LNCaP clone FGC (cell line): ENCODE measurements around the gene INO80D.
A peak's percentile ranks its signal among the peaks of the same experiment; 100 is the strongest.
"Not testable (repeated sequence)": the region's sequence is repeated elsewhere in the genome, so short reads cannot be mapped to it uniquely, and the experiment has no call there.

Experiments
- DNase-seq: peaks from one replicate; pipeline ENCODE4 v3.0.0-alpha.2; 2011; ENCODE audit warnings: low read depth
- H3K4me3 ChIP-seq: 2 replicates; pipeline ENCODE4 v1.5.1; 2011; ENCODE audit warnings: mild to moderate bottlenecking, low read depth, low read length, control low read depth
- TF ChIP-seq, protein P1 (sequence below): IDR thresholded peaks from 2 replicates; pipeline ENCODE4 v1.5.1; 2012; ENCODE audit warnings: mild to moderate bottlenecking; ENCODE audit not compliant: control insufficient read depth, insufficient read depth; ENCODE audit errors: extremely low read depth

INO80D gene

GRCh38 chr2:206083602-206084438 is 2.2 kb downstream of the INO80D start:
- peak; percentile 22 for DNase-seq
- TF ChIP-seq, protein P1, sequence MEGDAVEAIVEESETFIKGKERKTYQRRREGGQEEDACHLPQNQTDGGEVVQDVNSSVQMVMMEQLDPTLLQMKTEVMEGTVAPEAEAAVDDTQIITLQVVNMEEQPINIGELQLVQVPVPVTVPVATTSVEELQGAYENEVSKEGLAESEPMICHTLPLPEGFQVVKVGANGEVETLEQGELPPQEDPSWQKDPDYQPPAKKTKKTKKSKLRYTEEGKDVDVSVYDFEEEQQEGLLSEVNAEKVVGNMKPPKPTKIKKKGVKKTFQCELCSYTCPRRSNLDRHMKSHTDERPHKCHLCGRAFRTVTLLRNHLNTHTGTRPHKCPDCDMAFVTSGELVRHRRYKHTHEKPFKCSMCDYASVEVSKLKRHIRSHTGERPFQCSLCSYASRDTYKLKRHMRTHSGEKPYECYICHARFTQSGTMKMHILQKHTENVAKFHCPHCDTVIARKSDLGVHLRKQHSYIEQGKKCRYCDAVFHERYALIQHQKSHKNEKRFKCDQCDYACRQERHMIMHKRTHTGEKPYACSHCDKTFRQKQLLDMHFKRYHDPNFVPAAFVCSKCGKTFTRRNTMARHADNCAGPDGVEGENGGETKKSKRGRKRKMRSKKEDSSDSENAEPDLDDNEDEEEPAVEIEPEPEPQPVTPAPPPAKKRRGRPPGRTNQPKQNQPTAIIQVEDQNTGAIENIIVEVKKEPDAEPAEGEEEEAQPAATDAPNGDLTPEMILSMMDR, result no peak
- H3K4me3 ChIP-seq, result peak overlapping the region; percentile 77

DNA sequence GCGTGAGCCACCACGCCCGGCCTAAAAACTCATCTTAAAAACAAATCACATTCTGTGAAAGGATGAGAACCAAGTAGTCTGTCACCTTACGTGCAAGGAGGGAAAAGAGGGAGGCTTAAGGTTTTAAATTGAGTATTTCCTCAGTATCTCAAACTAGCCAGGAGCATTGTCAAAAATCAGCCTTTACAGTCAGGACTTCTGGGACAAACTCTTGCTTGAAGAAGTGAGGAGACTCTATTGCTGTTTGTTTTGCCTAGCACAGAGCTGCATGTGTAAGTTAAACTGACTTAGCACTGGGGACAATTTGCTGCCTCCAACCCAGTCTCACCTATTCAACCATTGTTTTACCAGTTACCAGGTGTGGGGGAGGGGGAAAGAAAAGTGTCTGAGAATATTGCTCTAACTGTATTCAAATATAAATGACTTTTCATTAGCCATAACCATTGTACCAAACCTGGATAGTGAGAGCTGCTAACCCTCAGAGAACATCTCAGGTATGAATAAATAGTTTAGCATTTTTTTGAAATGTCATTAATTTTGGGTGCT is 3.6 kb downstream of the INO80D start:
- no peak overlapping the region for H3K4me3 ChIP-seq
- TF ChIP-seq, protein P1, result no peak
- no peak for DNase-seq

DNA sequence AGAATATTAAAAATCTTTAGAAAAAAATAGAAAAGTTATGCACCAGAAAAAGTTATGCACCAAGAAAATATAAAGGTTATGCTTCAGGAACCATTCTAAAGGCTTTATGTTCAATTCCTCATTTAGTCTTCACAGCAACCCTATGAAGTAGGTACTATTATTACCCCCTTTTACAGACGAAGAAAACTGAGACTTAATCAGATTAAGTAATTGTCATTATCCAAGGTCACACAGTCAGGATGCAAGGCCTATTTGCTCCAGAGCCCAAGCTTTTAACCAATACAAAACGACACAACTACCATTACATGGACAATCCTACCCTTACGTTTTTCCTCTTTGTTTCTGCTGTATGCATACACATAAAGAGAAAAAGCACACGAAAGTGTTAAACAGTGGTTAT is 5.0 kb downstream of the INO80D start:
- TF ChIP-seq, protein P1, result no peak
- DNase-seq, result no peak
- no peak overlapping the region for H3K4me3 ChIP-seq

DNA sequence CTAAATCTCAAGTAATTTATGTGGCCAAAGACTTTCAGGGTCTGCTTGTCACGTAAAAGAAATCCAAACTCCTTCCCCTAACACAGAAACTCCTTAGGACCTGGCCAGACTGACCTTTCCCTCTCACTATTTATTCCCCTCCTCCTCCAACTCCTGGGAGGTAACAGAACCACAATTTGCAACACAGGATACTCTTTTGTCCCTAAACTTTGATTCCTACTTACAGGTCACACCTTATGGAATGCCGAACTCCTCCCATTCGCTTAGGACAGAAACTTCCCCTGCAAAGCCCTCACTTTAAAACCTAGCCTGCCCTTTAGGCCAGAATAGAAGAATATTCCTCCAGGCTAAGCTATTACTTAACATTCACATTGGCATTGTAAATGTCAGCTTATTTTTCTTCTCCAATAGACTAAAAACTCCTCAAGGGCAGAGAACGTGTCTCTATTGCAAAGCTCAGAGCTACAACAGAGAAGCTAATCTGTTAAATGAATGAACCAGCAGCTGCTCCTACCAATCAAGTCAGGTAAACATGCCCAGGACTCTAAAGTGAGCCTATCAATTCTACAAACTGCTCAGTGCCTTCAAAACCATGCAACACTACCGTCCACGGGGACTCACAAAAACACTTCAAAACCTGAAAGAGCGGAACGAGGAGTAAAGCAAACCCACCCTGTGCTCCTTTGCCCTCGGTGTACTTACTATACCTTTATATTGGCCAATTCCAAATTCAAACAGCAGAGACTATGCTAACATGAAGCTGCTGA is 6.1 kb downstream of the INO80D start:
- H3K4me3 ChIP-seq, result no peak overlapping the region
- TF ChIP-seq, protein P1, result no peak
- DNase-seq, result no peak

DNA sequence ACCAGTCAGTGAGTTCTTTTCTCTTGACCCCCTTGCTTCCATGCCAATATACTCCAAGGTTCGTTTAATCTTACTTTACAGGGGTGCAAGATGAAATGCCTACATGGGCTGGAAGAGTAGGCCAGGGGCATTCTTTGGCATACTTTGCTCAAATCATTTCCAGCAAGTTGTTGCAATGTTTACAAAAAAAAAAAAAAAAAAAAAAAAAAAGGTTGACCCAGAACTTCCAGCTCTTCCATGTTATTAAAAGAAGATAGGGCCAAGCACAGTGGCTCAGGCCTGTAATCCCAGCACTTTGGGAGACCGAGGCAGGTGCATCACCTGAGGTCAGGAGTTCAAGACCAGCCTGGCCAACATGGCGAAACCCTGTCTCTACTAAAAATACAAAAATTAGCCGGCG is 8.1 kb downstream of the INO80D start:
- not testable (repeated sequence) for DNase-seq, H3K4me3 ChIP-seq

DNA sequence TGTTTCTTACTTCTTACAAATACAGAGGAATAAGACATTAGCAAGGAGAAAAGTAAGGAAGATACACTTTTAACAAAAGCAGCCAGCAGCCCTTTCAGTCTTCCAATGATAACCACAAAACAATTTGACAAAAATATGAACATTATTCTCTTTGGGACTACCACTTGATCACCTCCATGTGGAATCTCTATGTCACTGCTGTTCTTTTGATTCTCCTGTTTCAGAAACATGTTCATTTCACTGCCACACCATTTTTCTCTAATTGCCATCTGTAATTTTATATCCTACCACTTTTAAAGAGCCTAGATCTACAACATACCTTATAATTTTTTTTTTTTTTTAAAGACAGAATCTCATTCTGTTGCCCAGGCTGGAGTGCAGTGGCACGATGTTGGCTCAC is 10.9 kb downstream of the INO80D start:
- DNase-seq, result no peak
- no peak overlapping the region for H3K4me3 ChIP-seq
- TF ChIP-seq, protein P1, result no peak

DNA sequence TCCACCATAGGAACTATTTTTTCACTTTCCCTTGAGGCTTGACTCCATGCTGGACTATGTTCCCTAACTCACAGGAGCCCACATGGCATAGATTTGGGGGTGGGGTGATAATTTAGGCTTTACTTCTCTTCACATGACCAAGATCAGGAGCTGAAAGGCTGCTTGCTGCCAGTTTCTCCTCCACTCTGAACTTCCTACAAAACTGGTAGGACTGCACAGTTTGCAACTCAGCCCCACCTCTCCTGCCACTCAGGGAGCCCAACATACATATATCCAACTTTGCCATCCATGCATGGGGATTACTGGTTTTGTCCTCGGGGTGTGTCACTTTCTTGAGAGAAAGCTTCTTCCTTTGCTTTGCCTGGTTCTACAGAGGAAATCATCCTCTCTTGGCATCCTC is 14.2 kb downstream of the INO80D start:
- H3K4me3 ChIP-seq, result no peak overlapping the region
- DNase-seq, result no peak
- TF ChIP-seq, protein P1, result no peak
